ENCODE measurements around the gene AVEN.

- TF ChIP-seq POLR2A (IDR thresholded peaks at IDR 0.05) (no peak), CTCF (IDR thresholded peaks at IDR 0.05) (no peak)
Measured at GRCh38 chr15:33908406-33908805, 130.6 kb downstream of the AVEN start.
